ENCODE measurements around the gene KRTAP12-2. TPM values are rescaled to one million over a fixed set of nuclear protein-coding genes. Genes with fewer than 3 reads are reported as not detected.

The KRTAP12-2 gene
- polyA plus RNA-seq, 1 donor (not counting 4 experiments of a cell fraction or from before 2014, with no cell fraction given) = not detected

GRCh38 chr21:44703731-44704635 is 37.3 kb upstream of the KRTAP12-2 start:
- H3K36me3 ChIP-seq (ENCODE audit: control insufficient read depth in 2 of 2, extremely low read depth in 1 of 2, insufficient read depth in 2 of 2, low read length in 2 of 2) = no peaks in the 10 kb centered on the region
- H4K20me1 ChIP-seq (ENCODE audit: control insufficient read depth, extremely low read depth, insufficient read depth, low read length) = no peaks in the 10 kb centered on the region
- no peak for FAIRE-seq
- H3K27me3 ChIP-seq (ENCODE audit: control insufficient read depth, extremely low read depth, insufficient read depth, low read length) = peaks cover 27% of the 10 kb centered on the region
- H3K4me3 ChIP-seq (ENCODE audit: control insufficient read depth in 2 of 3, extremely low read depth in 1 of 3, insufficient read depth in 2 of 3, low read depth in 1 of 3, low read length in 3 of 3) = no peak overlapping the region
- H3K4me1 ChIP-seq (ENCODE audit: control insufficient read depth, extremely low read depth, insufficient read depth, low read length) = peaks cover 6% of the 10 kb centered on the region
- H3K9ac ChIP-seq (ENCODE audit: control insufficient read depth, extremely low read depth, insufficient read depth, low read length) = no peak overlapping the region
- DNase-seq (ENCODE audit: low read depth, low spot score) = no peak
- TF ChIP-seq CTCF (optimal IDR thresholded peaks at IDR 0.05 in 1 of 3, IDR thresholded peaks at IDR 0.05 in 1 of 3, conservative IDR thresholded peaks at IDR 0.05 in 1 of 3; ENCODE audit: extremely low read depth in 1 of 3, insufficient read depth in 2 of 3, low read length in 3 of 3) (no peak), EZH2 (IDR thresholded peaks at IDR 0.05; ENCODE audit: low read length) (no peak)
- H3K27ac ChIP-seq (ENCODE audit: control insufficient read depth, insufficient read depth, low read length) = no peak overlapping the region
- H3K4me2 ChIP-seq (ENCODE audit: control insufficient read depth, extremely low read depth, insufficient read depth, low read depth, low read length) = no peak overlapping the region
- H3K9me1 ChIP-seq (ENCODE audit: control insufficient read depth, extremely low read depth, insufficient read depth, low read length) = no peaks in the 10 kb centered on the region
- no peaks in the 10 kb centered on the region for H3K79me2 ChIP-seq (ENCODE audit: control insufficient read depth, insufficient read depth, low read length)
- dilution Hi-C loops (cut with MboI; ENCODE audit: extremely low pct_ligation_motif_present, low sequenced_read_pairs) = no loop called here
- H3K9me3 ChIP-seq (ENCODE audit: control insufficient read depth, low read depth, low read length) = peaks cover 4% of the 10 kb centered on the region
- no peak overlapping the region for H2AFZ ChIP-seq (ENCODE audit: control insufficient read depth, low read length)

- H3K9ac ChIP-seq (ENCODE audit: control insufficient read depth, extremely low read depth, insufficient read depth, low read length) = no peak overlapping the region
- no peak for FAIRE-seq
- dilution Hi-C loops (cut with MboI; ENCODE audit: extremely low pct_ligation_motif_present, low sequenced_read_pairs) = no loop called here
Measured at GRCh38 chr21:44702973-44703730, 36.4 kb upstream of the KRTAP12-2 start.

More at GRCh38 chr21:44702973-44703730, 36.4 kb upstream of the KRTAP12-2 start:
- Histone ChIP-seq H3K27me3 (ENCODE audit: control insufficient read depth, extremely low read depth, insufficient read depth, low read length) (peaks cover 19% of the 10 kb centered on the region), H3K27ac (ENCODE audit: control insufficient read depth, insufficient read depth, low read length) (no peak overlapping the region), H3K4me2 (ENCODE audit: control insufficient read depth, extremely low read depth, insufficient read depth, low read depth, low read length) (no peak overlapping the region), H3K9me1 (ENCODE audit: control insufficient read depth, extremely low read depth, insufficient read depth, low read length) (no peaks in the 10 kb centered on the region), H3K9me3 (ENCODE audit: control insufficient read depth, low read depth, low read length) (peaks cover 4% of the 10 kb centered on the region), H3K4me3 (ENCODE audit: control insufficient read depth in 2 of 3, extremely low read depth in 1 of 3, insufficient read depth in 2 of 3, low read depth in 1 of 3, low read length in 3 of 3) (no peak overlapping the region), H2AFZ (ENCODE audit: control insufficient read depth, low read length) (no peak overlapping the region), H3K79me2 (ENCODE audit: control insufficient read depth, insufficient read depth, low read length) (no peaks in the 10 kb centered on the region), H3K36me3 (ENCODE audit: control insufficient read depth in 2 of 2, extremely low read depth in 1 of 2, insufficient read depth in 2 of 2, low read length in 2 of 2) (no peaks in the 10 kb centered on the region), H3K4me1 (ENCODE audit: control insufficient read depth, extremely low read depth, insufficient read depth, low read length) (no peaks in the 10 kb centered on the region), H4K20me1 (ENCODE audit: control insufficient read depth, extremely low read depth, insufficient read depth, low read length) (no peaks in the 10 kb centered on the region)
- TF ChIP-seq CTCF (optimal IDR thresholded peaks at IDR 0.05 in 1 of 3, IDR thresholded peaks at IDR 0.05 in 1 of 3, conservative IDR thresholded peaks at IDR 0.05 in 1 of 3; ENCODE audit: extremely low read depth in 1 of 3, insufficient read depth in 2 of 3, low read length in 3 of 3) (no peak), EZH2 (IDR thresholded peaks at IDR 0.05; ENCODE audit: low read length) (no peak)
- DNase-seq (ENCODE audit: low read depth, low spot score) = no peak
